Activated naive CD8-positive, alpha-beta T cell treated with anti-CD3 and anti-CD28 coated beads, Interleukin-2, amount 50 U/mL, for 16 hours (primary cell): ENCODE data around the gene FFAR4.

Experiments used
- DNase-seq: peaks from one replicate; pipeline ENCODE4 v3.0.0-alpha.2; 2020; ENCODE audit warnings: low read depth, low spot score

FFAR4 gene

DNA sequence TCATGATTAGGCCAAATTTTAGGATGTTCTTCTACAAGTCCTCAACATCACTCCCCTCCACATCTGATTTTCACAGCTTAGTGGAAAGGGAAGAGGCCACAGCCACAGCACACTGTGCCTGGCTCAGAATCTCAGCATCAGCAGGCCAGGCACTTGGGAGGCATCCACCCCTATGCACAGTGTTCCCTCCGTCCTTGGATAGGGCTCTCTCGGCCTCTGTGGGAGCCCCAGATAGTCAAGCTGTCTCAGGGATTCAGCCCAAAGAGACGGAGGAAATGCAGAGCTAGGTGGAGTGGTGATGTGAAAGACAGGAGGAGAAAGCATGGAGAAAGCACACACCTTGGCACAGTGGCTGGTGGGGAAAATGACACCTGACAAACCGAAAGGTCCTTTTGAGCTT, 33.3 kb downstream of the FFAR4 start:
- DNase-seq = no peak

GRCh38 chr10:93600446-93601145, 34.1 kb downstream of the FFAR4 start:
- no peak for DNase-seq

GRCh38 chr10:93601146-93601773, 34.8 kb downstream of the FFAR4 start, which contains the start of gene RBP4:
Gene RBP4 (minus strand): TSS chr10:93601235. CDS start chr10:93601028, 207 bp downstream.
- DNase-seq = no peak

DNA sequence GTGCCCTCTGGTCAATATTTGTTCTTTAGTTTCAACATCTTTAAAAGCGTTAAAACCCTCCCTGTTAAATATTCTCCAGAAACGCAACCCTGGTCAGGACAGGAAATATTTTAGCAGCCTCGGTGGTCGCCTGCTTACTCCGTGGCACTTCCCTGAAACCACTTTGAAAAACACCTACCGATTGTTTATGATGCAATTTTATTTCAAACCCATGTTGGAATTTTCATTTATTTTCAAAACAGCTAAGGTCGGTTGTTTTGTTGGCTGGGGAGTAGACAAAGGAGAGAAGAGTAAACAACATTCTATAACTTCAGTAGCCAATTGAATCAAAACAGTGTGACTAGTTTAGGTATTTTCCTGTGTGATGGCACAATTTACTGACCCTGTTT, 35.3 kb downstream of the FFAR4 start:
- DNase-seq = no peak

DNA sequence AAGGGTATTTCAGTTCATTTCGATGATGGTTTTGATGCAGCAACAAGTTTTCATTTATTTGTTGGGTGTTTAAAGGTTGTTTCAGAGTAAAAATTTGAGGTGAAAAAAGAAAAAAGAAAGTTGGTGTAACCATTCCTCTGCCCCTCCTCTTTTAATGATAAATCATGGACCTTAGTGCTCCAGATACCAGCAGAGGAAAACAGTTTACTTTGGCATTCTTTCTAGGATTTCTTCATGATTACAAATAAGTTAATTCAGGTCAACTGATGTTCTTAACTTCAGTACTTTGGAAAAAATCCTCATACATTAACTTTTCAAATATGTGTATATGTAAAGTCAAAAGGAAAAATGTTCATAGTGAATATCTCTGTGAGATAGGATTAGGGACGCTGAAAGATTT, 36.6 kb downstream of the FFAR4 start:
- no peak for DNase-seq

- DNase-seq = no peak
Measured at GRCh38 chr10:93604146-93604545, 37.7 kb downstream of the FFAR4 start.

GRCh38 chr10:93608421-93608820, 42.0 kb downstream of the FFAR4 start:
- DNase-seq = no peak

DNA sequence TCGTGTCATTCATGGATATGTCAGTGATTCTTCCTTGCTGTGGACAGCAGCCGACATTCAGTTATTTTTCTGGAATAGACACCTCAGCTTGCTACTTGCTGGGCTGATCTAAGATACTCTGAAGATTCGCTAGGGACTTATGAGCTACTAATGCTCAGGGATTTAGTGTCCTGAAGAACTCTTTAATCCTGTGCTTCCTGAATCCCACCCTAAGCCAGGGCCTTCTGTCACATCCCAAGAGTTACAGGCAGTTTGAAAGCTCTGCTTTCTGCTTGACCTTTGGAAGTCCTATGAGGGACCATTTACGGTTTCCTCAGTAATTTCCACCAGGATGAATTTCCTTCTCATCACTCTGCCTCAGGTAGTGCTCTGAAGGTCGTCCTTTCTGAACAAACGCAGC, 45.8 kb downstream of the FFAR4 start, which contains the start of gene PDE6C:
Gene PDE6C (plus strand): TSS at position 227 of the 400 bp plus-strand sequence. CDS start 189 bp downstream, outside the sequence.
- DNase-seq = no peak

GRCh38 chr10:93613126-93613525, 46.7 kb downstream of the FFAR4 start:
- no peak for DNase-seq

- DNase-seq = no peak
Measured at GRCh38 chr10:93614101-93614825, 47.8 kb downstream of the FFAR4 start.

- DNase-seq = no peak
Measured at GRCh38 chr10:93615576-93616235, 49.2 kb downstream of the FFAR4 start.

DNA sequence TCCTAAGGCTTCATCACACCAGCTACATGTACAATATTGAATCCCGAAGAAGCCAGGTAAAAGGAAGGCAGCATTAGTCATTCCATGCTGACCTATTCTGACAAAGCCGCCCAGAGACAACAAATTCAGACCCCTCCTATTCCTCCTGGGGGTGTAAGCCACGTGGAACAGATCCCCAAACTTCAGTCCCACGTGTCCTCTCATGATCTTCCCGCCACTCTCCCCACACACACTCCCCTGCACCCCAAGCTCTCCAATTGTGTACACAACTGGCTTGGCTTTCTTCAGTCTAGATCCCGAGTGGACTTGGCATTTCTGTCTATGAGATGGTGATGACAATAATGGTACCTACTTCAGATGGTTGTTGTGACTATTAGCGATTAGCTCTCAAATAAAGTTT, 54.5 kb downstream of the FFAR4 start:
- no peak for DNase-seq

GRCh38 chr10:93622942-93623341, 56.5 kb downstream of the FFAR4 start:
- DNase-seq = no peak

GRCh38 chr10:93628858-93629257, 62.4 kb downstream of the FFAR4 start:
- DNase-seq = no peak

GRCh38 chr10:93629647-93630305, 63.3 kb downstream of the FFAR4 start:
- no peak for DNase-seq

- DNase-seq = no peak
Measured at GRCh38 chr10:93630625-93631557, 64.4 kb downstream of the FFAR4 start.
